NCI-H2107 treated with DMSO at 0.1 percent for 48 hours (cell line): ENCODE measurements around the gene MOB1B.

Experiments used
- DNase-seq: peaks from one replicate; lab custom pipeline; 2025; ENCODE audit not compliant: unreplicated experiment; lab: John Stamatoyannopoulos, UW

MOB1B gene

GRCh38 chr4:70914000-70914399 lies 11.8 kb downstream of the MOB1B start:
- DNase-seq, result no peak

- DNase-seq, result no peak
Measured at GRCh38 chr4:70914631-70915030, 12.5 kb downstream of the MOB1B start.

GRCh38 chr4:70915036-70915815 lies 13.1 kb downstream of the MOB1B start:
- DNase-seq, result no peak

- DNase-seq, result no peak
Measured at GRCh38 chr4:70915874-70916559, 13.8 kb downstream of the MOB1B start.

GRCh38 chr4:70920592-70920991 lies 18.4 kb downstream of the MOB1B start:
- no peak for DNase-seq

GRCh38 chr4:70925418-70925817 lies 23.2 kb downstream of the MOB1B start:
- DNase-seq, result no peak

GRCh38 chr4:70925899-70926635 lies 23.9 kb downstream of the MOB1B start:
- no peak for DNase-seq

GRCh38 chr4:70927502-70928137 lies 25.5 kb downstream of the MOB1B start:
- no peak for DNase-seq

GRCh38 chr4:70930530-70931256 lies 28.5 kb downstream of the MOB1B start:
- DNase-seq, result no peak

- no peak for DNase-seq
Measured at GRCh38 chr4:70931347-70931746, 29.2 kb downstream of the MOB1B start.

GRCh38 chr4:70932984-70933383 lies 30.8 kb downstream of the MOB1B start:
- DNase-seq, result no peak

GRCh38 chr4:70935038-70935695 lies 33.0 kb downstream of the MOB1B start:
- DNase-seq, result no peak

GRCh38 chr4:70936200-70936787 lies 34.1 kb downstream of the MOB1B start:
- no peak for DNase-seq

GRCh38 chr4:70938086-70938485 lies 35.9 kb downstream of the MOB1B start:
- no peak for DNase-seq

- DNase-seq, result no peak
Measured at GRCh38 chr4:70940134-70940533, 38.0 kb downstream of the MOB1B start.

- DNase-seq, result no peak
Measured at GRCh38 chr4:70943114-70943513, 40.9 kb downstream of the MOB1B start.

- DNase-seq, result no peak
Measured at GRCh38 chr4:70945046-70945445, 42.9 kb downstream of the MOB1B start.

- no peak for DNase-seq
Measured at GRCh38 chr4:70945452-70946055, 43.4 kb downstream of the MOB1B start.

- DNase-seq, result no peak
Measured at GRCh38 chr4:70946939-70947338, 44.8 kb downstream of the MOB1B start.
